GM21528 (cell line): Measurements from ENCODE around the gene CNOT3.
"Not testable (repeated sequence)": the region's sequence is repeated elsewhere in the genome, so short reads cannot be mapped to it uniquely, and the experiment has no call there.

Experiments used
- ATAC-seq: cut with Tn5 transposase; IDR thresholded peaks from one replicate; pipeline ENCODE4 v1.9.1; 2021; ENCODE audit warnings: mild to moderate bottlenecking, moderate library complexity; ENCODE audit not compliant: unreplicated experiment, low FRiP score

CNOT3 gene

GRCh38 chr19:54165222-54165621 is 27.7 kb downstream of the CNOT3 start:
- ATAC-seq, result no peak

- ATAC-seq, result no peak
Observed at GRCh38 chr19:54168174-54168917, 30.8 kb downstream of the CNOT3 start.

GRCh38 chr19:54169149-54169740 is 31.7 kb downstream of the CNOT3 start:
- no peak for ATAC-seq

- not testable (repeated sequence) for ATAC-seq
Observed at GRCh38 chr19:54171736-54172431, 34.3 kb downstream of the CNOT3 start.

- no peak for ATAC-seq
Observed at GRCh38 chr19:54172471-54173358, 35.2 kb downstream of the CNOT3 start, which contains the start of gene TMC4. Gene TMC4 (minus strand): TSS chr19:54173160. CDS start chr19:54173117, 43 bp downstream.

GRCh38 chr19:54173359-54173699 is 35.8 kb downstream of the CNOT3 start:
- ATAC-seq, result no peak

- no peak for ATAC-seq
Observed at GRCh38 chr19:54173951-54174834, 36.6 kb downstream of the CNOT3 start.

- ATAC-seq, result no peak
Observed at GRCh38 chr19:54178581-54179261, 41.2 kb downstream of the CNOT3 start.

GRCh38 chr19:54179262-54179852 is 41.8 kb downstream of the CNOT3 start:
- no peak for ATAC-seq

GRCh38 chr19:54179921-54180461 is 42.4 kb downstream of the CNOT3 start:
- ATAC-seq, result no peak

- ATAC-seq, result no peak
Observed at GRCh38 chr19:54180691-54181091, 43.1 kb downstream of the CNOT3 start.

GRCh38 chr19:54181894-54182293 is 44.3 kb downstream of the CNOT3 start:
- not testable (repeated sequence) for ATAC-seq

- no peak for ATAC-seq
Observed at GRCh38 chr19:54183431-54183830, 45.9 kb downstream of the CNOT3 start.

- no peak for ATAC-seq
Observed at GRCh38 chr19:54186351-54186750, 48.8 kb downstream of the CNOT3 start.

- ATAC-seq, result no peak
Observed at GRCh38 chr19:54186934-54187381, 49.4 kb downstream of the CNOT3 start.

- no peak for ATAC-seq
Observed at GRCh38 chr19:54188215-54188871, 50.8 kb downstream of the CNOT3 start.

GRCh38 chr19:54189145-54189734 is 51.7 kb downstream of the CNOT3 start, which contains the start of gene MBOAT7:
Gene MBOAT7 (minus strand): TSS chr19:54189580. CDS start chr19:54188508, 1,072 bp downstream.
- peak; percentile 15 for ATAC-seq
